ENCODE data around the gene KDM4C.

KDM4C gene

DNA sequence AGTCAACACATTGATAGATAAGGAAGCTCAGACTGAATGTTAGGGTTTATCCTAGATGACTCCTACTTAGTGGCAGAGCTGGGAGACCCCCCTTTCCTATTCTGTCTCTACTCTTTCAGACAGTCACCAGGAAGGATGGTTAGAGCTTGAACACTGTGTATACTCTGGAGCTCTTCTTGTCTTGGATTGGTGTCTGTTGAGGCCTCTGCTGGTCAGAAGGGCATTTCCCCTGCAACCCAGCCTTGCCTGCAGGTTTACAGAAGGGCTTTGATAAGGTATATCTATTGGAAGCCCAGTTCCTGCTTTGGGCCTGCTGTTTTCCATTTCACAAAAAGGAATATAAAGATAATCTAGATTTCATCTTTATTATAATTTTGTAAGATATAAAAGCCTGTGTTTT is 71.8 kb downstream of the KDM4C start:
- H3K36me3 ChIP-seq (ENCODE audit: insufficient read depth, low read length): no peaks in the 10 kb centered on the region
- no peak overlapping the region for H2AFZ ChIP-seq (ENCODE audit: low read depth, low read length)
- H3K27me3 ChIP-seq (ENCODE audit: insufficient read depth, low read length): no peaks in the 10 kb centered on the region
- peaks cover 8% of the 10 kb centered on the region for H3K9me3 ChIP-seq (ENCODE audit: low read length)
- no peaks in the 10 kb centered on the region for H3K4me1 ChIP-seq (ENCODE audit: insufficient read depth, low read length)
- no peak overlapping the region for H3K4me3 ChIP-seq (ENCODE audit: low read length)

DNA sequence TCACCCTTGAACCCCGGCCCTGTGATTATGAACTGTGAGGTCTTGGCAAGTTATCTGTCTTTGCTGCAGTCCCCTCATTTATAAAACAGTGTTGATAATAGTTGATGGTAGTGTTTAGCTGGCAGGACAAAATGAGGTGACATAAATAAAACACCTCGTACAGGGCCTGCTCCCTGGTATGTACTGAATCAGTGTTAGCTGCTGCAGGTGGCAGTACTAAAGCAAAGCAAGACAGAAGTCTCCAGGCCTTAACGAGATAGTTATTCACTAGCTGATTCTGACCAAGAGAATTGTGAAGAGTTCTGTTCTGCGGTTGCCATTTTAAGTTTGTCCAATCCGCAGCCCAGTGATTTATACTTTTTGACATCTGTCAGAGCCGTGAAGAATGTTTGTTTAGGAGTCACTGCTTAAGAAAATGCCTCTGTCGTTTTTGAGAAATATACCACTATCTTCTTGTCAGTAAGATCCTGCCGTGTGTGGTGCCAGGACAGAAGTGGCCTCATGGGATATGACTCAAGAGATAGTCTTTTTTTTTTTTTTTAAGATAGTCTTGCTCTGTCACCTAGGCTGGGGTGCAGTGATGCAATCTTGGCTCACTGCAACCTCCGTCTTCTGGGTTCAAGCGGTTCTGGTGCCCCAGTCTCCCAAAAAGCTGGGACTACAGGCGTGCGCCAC is 75.9 kb downstream of the KDM4C start:
- no peaks in the 10 kb centered on the region for H3K27me3 ChIP-seq (ENCODE audit: insufficient read depth, low read length)
- H2AFZ ChIP-seq (ENCODE audit: low read depth, low read length): no peak overlapping the region
- no peaks in the 10 kb centered on the region for H3K36me3 ChIP-seq (ENCODE audit: insufficient read depth, low read length)
- no peak overlapping the region for H3K4me3 ChIP-seq (ENCODE audit: low read length)
- H3K4me1 ChIP-seq (ENCODE audit: insufficient read depth, low read length): no peaks in the 10 kb centered on the region
- H3K9me3 ChIP-seq (ENCODE audit: low read length): peaks cover 12% of the 10 kb centered on the region

- peaks cover 12% of the 10 kb centered on the region for H3K9me3 ChIP-seq (ENCODE audit: low read length)
- no peaks in the 10 kb centered on the region for H3K27me3 ChIP-seq (ENCODE audit: insufficient read depth, low read length)
- no peaks in the 10 kb centered on the region for H3K4me1 ChIP-seq (ENCODE audit: insufficient read depth, low read length)
- H2AFZ ChIP-seq (ENCODE audit: low read depth, low read length): no peak overlapping the region
- H3K36me3 ChIP-seq (ENCODE audit: insufficient read depth, low read length): no peaks in the 10 kb centered on the region
- no peak overlapping the region for H3K4me3 ChIP-seq (ENCODE audit: low read length)
These were observed 76.5 kb downstream of the KDM4C start for GRCh38 chr9:6834306-6834705.

GRCh38 chr9:6838158-6838557 is 80.4 kb downstream of the KDM4C start:
- no peaks in the 10 kb centered on the region for H3K4me1 ChIP-seq (ENCODE audit: insufficient read depth, low read length)
- no peaks in the 10 kb centered on the region for H3K27me3 ChIP-seq (ENCODE audit: insufficient read depth, low read length)
- peaks cover 8% of the 10 kb centered on the region for H3K9me3 ChIP-seq (ENCODE audit: low read length)
- H2AFZ ChIP-seq (ENCODE audit: low read depth, low read length): no peak overlapping the region
- no peak overlapping the region for H3K4me3 ChIP-seq (ENCODE audit: low read length)
- H3K36me3 ChIP-seq (ENCODE audit: insufficient read depth, low read length): no peaks in the 10 kb centered on the region

GRCh38 chr9:6842584-6842947 is 84.8 kb downstream of the KDM4C start:
- H3K9me3 ChIP-seq (ENCODE audit: low read length): no peaks in the 10 kb centered on the region
- H3K36me3 ChIP-seq (ENCODE audit: insufficient read depth, low read length): no peaks in the 10 kb centered on the region
- no peaks in the 10 kb centered on the region for H3K27me3 ChIP-seq (ENCODE audit: insufficient read depth, low read length)
- H2AFZ ChIP-seq (ENCODE audit: low read depth, low read length): no peak overlapping the region
- H3K4me1 ChIP-seq (ENCODE audit: insufficient read depth, low read length): no peaks in the 10 kb centered on the region
- H3K4me3 ChIP-seq (ENCODE audit: low read length): no peak overlapping the region

DNA sequence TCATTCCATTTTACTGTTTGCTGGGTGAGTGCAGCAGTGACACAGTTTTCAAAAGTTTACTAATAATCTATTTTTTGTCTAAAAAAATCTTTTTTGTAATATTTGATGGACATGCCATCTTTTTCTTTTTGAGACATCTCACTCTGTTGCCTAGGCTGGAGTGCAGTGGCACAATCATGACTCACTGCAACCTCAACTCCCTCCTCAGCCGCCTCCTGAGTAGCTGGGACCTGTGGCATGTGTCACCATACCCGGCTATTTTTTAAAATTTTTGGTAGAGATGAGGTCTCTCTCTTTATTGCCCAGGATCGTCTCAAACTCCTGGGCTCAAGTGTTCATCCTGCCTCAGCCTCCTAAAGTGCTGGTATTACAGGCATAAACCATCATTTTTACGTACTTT is 86.0 kb downstream of the KDM4C start:
- H3K4me1 ChIP-seq (ENCODE audit: insufficient read depth, low read length): no peaks in the 10 kb centered on the region
- no peak overlapping the region for H2AFZ ChIP-seq (ENCODE audit: low read depth, low read length)
- H3K4me3 ChIP-seq (ENCODE audit: low read length): no peak overlapping the region
- H3K9me3 ChIP-seq (ENCODE audit: low read length): no peaks in the 10 kb centered on the region
- H3K36me3 ChIP-seq (ENCODE audit: insufficient read depth, low read length): no peaks in the 10 kb centered on the region
- no peaks in the 10 kb centered on the region for H3K27me3 ChIP-seq (ENCODE audit: insufficient read depth, low read length)

GRCh38 chr9:6844267-6844666 is 86.5 kb downstream of the KDM4C start:
- Histone ChIP-seq H3K4me1 (ENCODE audit: insufficient read depth, low read length) (no peaks in the 10 kb centered on the region), H3K4me3 (ENCODE audit: low read length) (no peak overlapping the region), H3K27me3 (ENCODE audit: insufficient read depth, low read length) (no peaks in the 10 kb centered on the region), H3K9me3 (ENCODE audit: low read length) (no peaks in the 10 kb centered on the region), H2AFZ (ENCODE audit: low read depth, low read length) (no peak overlapping the region), H3K36me3 (ENCODE audit: insufficient read depth, low read length) (no peaks in the 10 kb centered on the region)

DNA sequence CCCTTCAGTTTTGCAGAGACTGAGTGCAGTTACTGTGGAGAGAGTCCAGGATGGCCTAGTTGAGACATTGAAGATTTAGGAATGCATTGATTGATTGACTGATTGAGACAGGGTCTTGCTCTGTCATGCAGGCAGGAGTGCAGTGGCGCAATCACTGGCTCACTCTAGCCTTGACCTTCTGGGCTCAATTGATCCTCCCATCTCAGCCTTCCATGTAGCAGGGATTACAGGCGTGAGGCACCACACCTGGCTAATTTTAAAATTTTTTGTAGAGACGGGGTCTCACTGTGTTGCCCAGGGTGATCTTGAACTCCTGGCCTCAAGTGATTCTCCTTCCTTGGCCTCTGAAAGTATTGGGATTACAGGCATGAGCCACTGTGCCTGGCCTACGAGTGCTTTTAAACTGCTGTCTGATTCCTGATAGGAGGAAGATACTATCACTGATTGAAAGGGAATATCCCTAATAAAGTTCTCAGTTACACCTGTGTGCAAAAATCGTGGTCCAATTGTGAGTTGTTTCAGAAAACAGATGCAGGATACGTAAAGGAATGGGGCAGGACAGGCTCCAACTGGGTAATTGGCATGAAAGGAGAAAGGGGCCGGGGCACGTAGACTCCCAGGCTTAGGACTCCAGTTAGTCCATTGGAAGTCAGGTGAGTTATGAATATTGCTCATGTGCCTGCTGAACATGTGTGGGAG is 87.5 kb downstream of the KDM4C start:
- no peaks in the 10 kb centered on the region for H3K9me3 ChIP-seq (ENCODE audit: low read length)
- H3K4me1 ChIP-seq (ENCODE audit: insufficient read depth, low read length): no peaks in the 10 kb centered on the region
- no peaks in the 10 kb centered on the region for H3K27me3 ChIP-seq (ENCODE audit: insufficient read depth, low read length)

GRCh38 chr9:6845880-6846279 is 88.1 kb downstream of the KDM4C start:
- no peak overlapping the region for H2AFZ ChIP-seq (ENCODE audit: low read depth, low read length)

More for the DNA sequence above, 87.5 kb downstream of the KDM4C start:
- Histone ChIP-seq H3K4me3 (ENCODE audit: low read length) (no peak overlapping the region), H3K36me3 (ENCODE audit: insufficient read depth, low read length) (no peaks in the 10 kb centered on the region), H2AFZ (ENCODE audit: low read depth, low read length) (no peak overlapping the region)

GRCh38 chr9:6852243-6852963 is 94.6 kb downstream of the KDM4C start:
- H3K27me3 ChIP-seq (ENCODE audit: insufficient read depth, low read length): no peaks in the 10 kb centered on the region
- H3K4me3 ChIP-seq (ENCODE audit: low read length): no peak overlapping the region
- H2AFZ ChIP-seq (ENCODE audit: low read depth, low read length): no peak overlapping the region
- H3K4me1 ChIP-seq (ENCODE audit: insufficient read depth, low read length): no peaks in the 10 kb centered on the region
- no peaks in the 10 kb centered on the region for H3K9me3 ChIP-seq (ENCODE audit: low read length)
- no peaks in the 10 kb centered on the region for H3K36me3 ChIP-seq (ENCODE audit: insufficient read depth, low read length)

More at GRCh38 chr9:6845880-6846279, 88.1 kb downstream of the KDM4C start:
- no peak overlapping the region for H3K4me3 ChIP-seq (ENCODE audit: low read length)
- no peaks in the 10 kb centered on the region for H3K9me3 ChIP-seq (ENCODE audit: low read length)
- H3K36me3 ChIP-seq (ENCODE audit: insufficient read depth, low read length): no peaks in the 10 kb centered on the region
- no peaks in the 10 kb centered on the region for H3K4me1 ChIP-seq (ENCODE audit: insufficient read depth, low read length)
- no peaks in the 10 kb centered on the region for H3K27me3 ChIP-seq (ENCODE audit: insufficient read depth, low read length)

DNA sequence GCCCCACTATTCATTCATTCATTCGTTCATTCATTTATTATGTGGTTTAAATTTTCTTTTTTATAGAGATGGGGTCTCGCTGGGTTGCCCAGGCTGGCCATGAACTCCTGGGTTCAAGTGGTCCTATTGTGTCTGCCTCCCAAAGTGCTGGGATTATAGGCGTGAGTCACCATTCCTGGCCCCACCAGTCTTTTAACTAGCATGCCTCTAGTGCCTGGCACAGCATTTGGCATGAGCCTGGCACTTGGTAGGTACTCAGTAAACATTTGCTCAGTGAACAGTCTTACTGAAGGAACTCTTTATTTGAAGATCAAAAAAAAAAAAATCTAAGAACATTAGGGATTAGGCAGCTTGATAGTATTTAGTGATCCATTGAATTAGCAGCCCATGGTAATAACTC is 98.1 kb downstream of the KDM4C start:
- Histone ChIP-seq H3K9me3 (ENCODE audit: low read length) (no peaks in the 10 kb centered on the region), H3K36me3 (ENCODE audit: insufficient read depth, low read length) (no peaks in the 10 kb centered on the region), H3K27me3 (ENCODE audit: insufficient read depth, low read length) (no peaks in the 10 kb centered on the region), H3K4me3 (ENCODE audit: low read length) (no peak overlapping the region), H2AFZ (ENCODE audit: low read depth, low read length) (no peak overlapping the region), H3K4me1 (ENCODE audit: insufficient read depth, low read length) (no peaks in the 10 kb centered on the region)

DNA sequence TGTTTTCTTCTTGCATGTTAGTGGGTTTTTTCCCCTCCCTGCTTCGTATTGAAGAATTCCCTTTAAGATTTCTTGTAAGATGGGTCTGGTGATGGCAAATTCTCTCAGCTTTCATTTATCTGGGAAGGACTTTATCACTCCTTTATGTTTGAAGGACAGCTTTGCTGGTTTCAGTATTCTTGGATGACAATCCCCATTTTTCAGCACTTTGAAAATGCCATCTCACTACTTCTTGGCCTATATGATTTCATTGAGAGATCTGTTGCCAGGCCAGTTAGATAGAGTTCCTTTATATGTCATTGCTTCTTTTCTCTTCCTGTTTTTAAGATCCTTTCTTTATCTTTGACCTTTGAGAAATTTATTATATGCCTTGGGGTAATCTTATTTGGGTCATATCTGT is 106.3 kb downstream of the KDM4C start:
- no peak overlapping the region for H2AFZ ChIP-seq (ENCODE audit: low read depth, low read length)
- no peaks in the 10 kb centered on the region for H3K36me3 ChIP-seq (ENCODE audit: insufficient read depth, low read length)
- H3K4me3 ChIP-seq (ENCODE audit: low read length): no peak overlapping the region

DNA sequence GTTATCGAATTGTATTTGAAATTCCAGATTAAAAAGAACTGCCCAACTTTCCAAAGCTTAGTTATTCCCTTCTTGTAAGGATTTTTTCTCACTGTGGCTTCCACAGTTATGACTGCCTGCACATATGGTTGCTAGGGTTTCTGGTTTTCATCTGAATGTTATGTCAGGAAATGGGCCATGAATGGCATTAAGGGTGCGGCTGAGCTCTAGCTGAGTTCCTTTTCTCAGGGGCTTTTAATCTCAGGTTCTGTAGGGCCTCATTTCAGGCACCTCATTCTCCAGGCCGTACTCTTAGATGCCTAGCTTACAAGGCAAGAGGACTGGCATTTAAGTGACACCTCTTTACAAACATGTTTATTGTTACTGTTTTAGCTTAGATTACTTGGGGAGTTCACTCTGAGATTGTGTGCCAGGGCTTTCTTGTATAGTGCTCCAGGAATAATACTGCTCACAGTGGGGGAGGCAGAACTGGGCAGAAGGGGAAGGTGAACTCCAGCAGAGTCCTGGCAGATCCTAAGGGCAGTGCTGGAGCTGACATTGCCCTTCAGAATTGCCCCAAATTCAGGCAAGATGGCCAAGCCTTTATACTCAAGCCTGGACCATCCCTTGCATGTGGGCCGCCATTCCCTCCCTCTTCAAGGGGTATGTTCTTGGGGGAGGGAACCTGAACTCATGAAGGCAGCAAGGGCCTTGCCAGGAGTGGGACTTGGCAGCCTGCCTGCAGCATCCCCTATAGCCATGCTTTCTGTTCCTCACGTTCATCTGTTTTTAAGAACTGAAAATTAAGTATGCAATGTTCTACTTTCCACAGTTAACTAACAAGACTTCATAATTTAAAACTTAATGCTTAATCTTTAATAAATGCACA is 111.5 kb downstream of the KDM4C start:
- Histone ChIP-seq H3K4me1 (ENCODE audit: insufficient read depth, low read length) (peaks cover 11% of the 10 kb centered on the region), H3K27me3 (ENCODE audit: insufficient read depth, low read length) (no peaks in the 10 kb centered on the region), H2AFZ (ENCODE audit: low read depth, low read length) (no peak overlapping the region), H3K9me3 (ENCODE audit: low read length) (no peaks in the 10 kb centered on the region), H3K4me3 (ENCODE audit: low read length) (no peak overlapping the region), H3K36me3 (ENCODE audit: insufficient read depth, low read length) (no peaks in the 10 kb centered on the region)

More for the DNA sequence above, 106.3 kb downstream of the KDM4C start:
- H3K4me1 ChIP-seq (ENCODE audit: insufficient read depth, low read length): peaks cover 3% of the 10 kb centered on the region
- no peaks in the 10 kb centered on the region for H3K27me3 ChIP-seq (ENCODE audit: insufficient read depth, low read length)
- H3K9me3 ChIP-seq (ENCODE audit: low read length): peaks cover 2% of the 10 kb centered on the region

Data from neuron (in vitro differentiated cells).